Measurements from ENCODE around the gene EFNA4. TPM values are rescaled to one million over a fixed set of nuclear protein-coding genes. Genes with fewer than 3 reads are reported as not detected.

EFNA4 gene
- total and polyA plus RNA-seq, 9 of the 15 experiments (the other 6 are each of a cell fraction or from before 2014, with no cell fraction given), result 0.68 to 7.4 (median 6.1) TPM

DNA sequence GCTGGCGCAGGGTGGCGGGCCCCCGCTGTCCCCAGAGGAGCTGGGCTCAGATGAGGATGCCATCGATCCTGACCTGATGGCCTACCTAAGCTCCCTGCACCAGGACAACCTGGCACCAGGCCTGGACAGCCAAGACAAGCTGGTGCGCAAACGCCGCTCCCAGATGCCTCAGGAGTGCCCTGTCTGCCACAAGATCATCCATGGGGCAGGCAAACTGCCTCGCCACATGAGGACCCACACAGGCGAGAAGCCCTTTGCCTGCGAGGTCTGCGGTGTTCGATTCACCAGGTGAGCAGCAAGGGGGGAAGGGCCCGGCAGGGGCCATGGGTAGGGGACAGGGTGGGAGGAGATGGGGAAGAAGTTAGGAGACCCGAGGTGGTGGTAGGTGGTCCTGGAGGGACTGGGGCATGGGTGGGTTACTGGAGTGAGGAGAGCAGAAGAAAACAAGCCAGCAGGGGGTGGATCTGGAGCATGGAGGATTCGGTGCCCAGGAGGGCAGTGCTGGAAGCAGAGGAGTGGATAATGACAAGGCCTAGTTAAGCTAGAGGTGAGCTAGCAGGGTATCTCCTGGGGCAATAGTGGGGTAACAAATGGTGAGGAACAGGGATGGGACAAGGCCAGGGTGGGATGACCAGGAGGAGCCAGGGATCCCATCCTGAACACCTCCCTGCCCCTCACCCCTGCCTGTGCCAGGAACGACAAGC, 47.9 kb upstream of the EFNA4 start:
- TF ChIP-seq POLR2A (conservative IDR thresholded peaks at IDR 0.05), result peak; percentile 46; the same call in 1 of the 2 replicates
- TF ChIP-seq SUPT5H (IDR thresholded peaks at IDR 0.05), result peak; percentile 54
- TF ChIP-seq RBFOX2 (IDR thresholded peaks at IDR 0.05; ENCODE audit: low read depth, low read length), result peak; percentile 9; the same call in 1 of the 2 replicates
- no peak for TF ChIP-seq MCM3 (IDR thresholded peaks at IDR 0.05)
- H3K9me1 ChIP-seq (ENCODE audit: control insufficient read depth, insufficient read depth, low read length), result no peaks in the 10 kb centered on the region
- ATAC-seq (no peak), FAIRE-seq (no peak), DNase-seq (ENCODE audit: extremely low read depth in 1 of 4, low spot score in 3 of 4) (no peak)
- H3K79me2 ChIP-seq (ENCODE audit: control insufficient read depth, insufficient read depth, low read length), result peaks cover 29% of the 10 kb centered on the region
- H3K4me3 ChIP-seq, result no peak overlapping the region
- in situ Hi-C loops (cut with MboI) (no loop called here), intact Hi-C loops (cut with micrococcal nuclease) (loop anchor here (2.0 kb wide), 1 partner anchor 55 kb away; the partner anchor contains the start of gene PYGO2)
- 87% methylated on average over 11 of the region's 16 CpGs for WGBS (ENCODE audit: insufficient coverage, low coverage, missing lambda C conversion rate)
- CTCF ChIA-PET (ENCODE audit: low intra/inter-chr PET ratio), result no interaction called here
- no peak overlapping the region for H3K4me2 ChIP-seq (ENCODE audit: insufficient read depth, low read length)
- H3K27me3 ChIP-seq (ENCODE audit: control insufficient read depth in 2 of 2, insufficient read depth in 2 of 2, low read length in 2 of 2), result no peaks in the 10 kb centered on the region
- no peaks in the 10 kb centered on the region for H3K9me3 ChIP-seq (replicated peaks; ENCODE audit: control insufficient read depth, insufficient read depth, low read depth, low read length)
- H3K9ac ChIP-seq (ENCODE audit: insufficient read depth in 1 of 2, low read depth in 2 of 2, low read length in 2 of 2), result peak overlapping the region in 1 of 2 experiments; percentile 87; a peak in 2 of 4 replicates
- BruUV-seq (replicated peaks), result TSS peak; percentile 26
- H3K4me1 ChIP-seq (replicated peaks in 1 of 2; ENCODE audit: control insufficient read depth in 2 of 2, insufficient read depth in 2 of 2, low read length in 2 of 2), result peaks cover 44 to 73% of the 10 kb centered on the region in 2 experiments
- no peak overlapping the region for H2AFZ ChIP-seq (ENCODE audit: low read depth, low read length)
- POLR2A ChIA-PET, result interaction anchor here (0.5 to 2.4 kb wide), 9 partner anchors 14 to 150 kb away, joined by 3 to 12 read pairs (median 5); partner anchors contain the start of genes LENEP, PBXIP1 and PYGO2
- no peak overlapping the region; the same call in 2 of the 3 replicates for H3K27ac ChIP-seq (ENCODE audit: extremely low read depth, low read depth, low read length)
- peaks cover 60% of the 10 kb centered on the region; the same call in 2 of the 3 replicates for H3K36me3 ChIP-seq (ENCODE audit: control insufficient read depth, insufficient read depth, low read length)
- no peaks in the 10 kb centered on the region for H4K20me1 ChIP-seq (replicated peaks; ENCODE audit: control insufficient read depth, insufficient read depth, low read length)

All from K562 (cell line).